Upper lobe of right lung (tissue), 1 donor: ENCODE measurements around the gene CLRN2. TPM values are rescaled to one million over a fixed set of nuclear protein-coding genes. Genes with fewer than 3 reads are reported as not detected.

Experiments used
- ATAC-seq: fragments of 200-7000 bp; cut with Tn5 transposase; one replicate; pipeline ENCODE4 v1.9.1; 2020; ENCODE audit warnings: mild to moderate bottlenecking, moderate library complexity
- DNase-seq: peaks from one replicate; pipeline ENCODE4 v3.0.0-alpha.2; 2020
- H3K27ac ChIP-seq: fragments of 200-600 bp; one replicate; pipeline ENCODE4 v1.8.0; 2022
- H3K27me3 ChIP-seq: fragments of 200-600 bp; one replicate; pipeline ENCODE4 v1.8.0; 2022; ENCODE audit warnings: mild to moderate bottlenecking
- H3K36me3 ChIP-seq: fragments of 200-600 bp; one replicate; pipeline ENCODE4 v1.8.0; 2022
- H3K4me1 ChIP-seq: fragments of 200-600 bp; one replicate; pipeline ENCODE4 v1.8.0; 2022
- H3K4me3 ChIP-seq: fragments of 200-600 bp; one replicate; pipeline ENCODE4 v1.8.0; 2022; ENCODE audit warnings: mild to moderate bottlenecking
- H3K9me3 ChIP-seq: fragments of 200-600 bp; one replicate; pipeline ENCODE4 v1.8.0; 2022
- CTCF ChIP-seq: fragments of 200-600 bp; IDR thresholded peaks from one replicate; pipeline ENCODE4 v1.8.0; 2022; ENCODE audit warnings: antibody characterized with exemption
- intact Hi-C: fragments of 100-400 bp; cut with DNase I; formaldehyde crosslinking; loops from one replicate; pipeline ENCODE4 v1.11.0; 2022
- total RNA-seq: library from RNA; stranded (reverse); fragmentation: NEBNext Ultra II Directional; extraction: Animal tissue kit (Norgen Biotek cat#: 25700); gene quantifications from one replicate; pipeline ENCODE4 v1.2.1, GENCODE V29; 2021
- donor health status: DM: no; HTN: yes; CAD: no; lungs with severe emphysema.

CLRN2 gene
- total RNA-seq, 1 donor from 2014 or later, result not detected

- Histone ChIP-seq H3K36me3 (peaks cover 75% of the 10 kb centered on the region), H3K27ac (no peak overlapping the region), H3K4me3 (no peak overlapping the region), H3K9me3 (no peaks in the 10 kb centered on the region), H3K27me3 (no peaks in the 10 kb centered on the region), H3K4me1 (no peaks in the 10 kb centered on the region)
- ATAC-seq (no peak), DNase-seq (no peak)
- intact Hi-C loops, result no loop called here
- no peak for TF ChIP-seq CTCF
Observed at GRCh38 chr4:17504081-17504480, 10.9 kb upstream of the CLRN2 start.

- Histone ChIP-seq H3K9me3 (no peaks in the 10 kb centered on the region), H3K4me3 (no peak overlapping the region), H3K27ac (no peak overlapping the region), H3K4me1 (peaks cover 24% of the 10 kb centered on the region), H3K36me3 (peaks cover 21% of the 10 kb centered on the region), H3K27me3 (no peaks in the 10 kb centered on the region)
- intact Hi-C loops, result no loop called here
- no peak for ATAC-seq
- TF ChIP-seq CTCF, result no peak
- no peak for DNase-seq
Observed at GRCh38 chr4:17510582-17510981, 4.4 kb upstream of the CLRN2 start.

- DNase-seq (peak; percentile 70), ATAC-seq (peak; percentile 10)
- peaks cover 21% of the 10 kb centered on the region for H3K36me3 ChIP-seq
- peak overlapping the region; percentile 75 for H3K4me3 ChIP-seq
- no peaks in the 10 kb centered on the region for H3K27me3 ChIP-seq
- peak overlapping the region; percentile 79 for H3K27ac ChIP-seq
- H3K9me3 ChIP-seq, result no peaks in the 10 kb centered on the region
- no peak for TF ChIP-seq CTCF
- peaks cover 24% of the 10 kb centered on the region for H3K4me1 ChIP-seq
- intact Hi-C loops, result no loop called here
Observed at GRCh38 chr4:17511051-17511450, 3.9 kb upstream of the CLRN2 start.

GRCh38 chr4:17511509-17511949 lies 3.4 kb upstream of the CLRN2 start:
- no peaks in the 10 kb centered on the region for H3K27me3 ChIP-seq
- peaks cover 21% of the 10 kb centered on the region for H3K36me3 ChIP-seq
- peak overlapping the region; percentile 75 for H3K4me3 ChIP-seq
- no peak for TF ChIP-seq CTCF
- H3K4me1 ChIP-seq, result peaks cover 24% of the 10 kb centered on the region
- intact Hi-C loops, result no loop called here
- peak; percentile 80 for ATAC-seq
- DNase-seq, result peak; percentile 87
- peak overlapping the region; percentile 79 for H3K27ac ChIP-seq
- H3K9me3 ChIP-seq, result no peaks in the 10 kb centered on the region

- H3K27me3 ChIP-seq, result no peaks in the 10 kb centered on the region
- peak; percentile 94 for DNase-seq
- peaks cover 24% of the 10 kb centered on the region for H3K4me1 ChIP-seq
- ATAC-seq, result peak; percentile 98
- no peaks in the 10 kb centered on the region for H3K9me3 ChIP-seq
- H3K27ac ChIP-seq, result peak within 1 kb of the TSS; percentile 79
- TF ChIP-seq CTCF, result peak; percentile 39
- peaks cover 15% of the 10 kb centered on the region for H3K36me3 ChIP-seq
- intact Hi-C loops, result no loop called here
- peak within 1 kb of the TSS; percentile 75 for H3K4me3 ChIP-seq
Observed at GRCh38 chr4:17511950-17512795, 2.8 kb upstream of the CLRN2 start, which contains the start of gene QDPR. Gene QDPR (minus strand): TSS chr4:17512090. CDS start chr4:17512054, 36 bp downstream.
